Loucy (cell line): ENCODE data around the gene NFATC3.

Experiments
- EZH2phosphoT487 ChIP-seq: fragments of 200-600 bp; IDR thresholded peaks from 2 replicates; pipeline ENCODE4 v1.6.1; 2018; ENCODE audit warnings: antibody characterized with exemption, mild to moderate bottlenecking, moderate library complexity, borderline replicate concordance
- TF ChIP-seq, protein P1 (sequence below): fragments of 200-600 bp; sonication (generic); conservative IDR thresholded peaks from 2 replicates; pipeline ENCODE4 v1.5.1; 2014; ENCODE audit warnings: mild to moderate bottlenecking, antibody characterized with exemption, low read length

DNA sequence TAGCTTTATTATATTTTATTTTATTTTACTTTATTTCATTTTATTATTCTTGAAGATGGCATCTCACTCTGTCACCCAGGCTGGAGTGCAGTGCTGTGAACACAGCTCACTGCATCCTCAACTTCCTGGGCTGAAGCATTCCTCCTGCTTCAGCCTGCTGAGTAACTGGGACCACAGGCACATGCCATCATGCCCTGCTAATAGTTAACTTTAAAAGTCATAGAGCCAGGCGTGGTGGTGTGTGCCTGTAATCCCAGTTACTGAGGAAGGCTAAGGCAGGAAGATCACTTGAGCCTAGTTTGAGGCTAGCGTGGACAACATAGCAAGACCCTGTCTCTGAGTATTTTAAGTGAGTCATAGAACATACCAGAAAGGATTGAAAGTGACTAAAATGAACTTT is 112.1 kb downstream of the NFATC3 start:
- TF ChIP-seq, protein P1, sequence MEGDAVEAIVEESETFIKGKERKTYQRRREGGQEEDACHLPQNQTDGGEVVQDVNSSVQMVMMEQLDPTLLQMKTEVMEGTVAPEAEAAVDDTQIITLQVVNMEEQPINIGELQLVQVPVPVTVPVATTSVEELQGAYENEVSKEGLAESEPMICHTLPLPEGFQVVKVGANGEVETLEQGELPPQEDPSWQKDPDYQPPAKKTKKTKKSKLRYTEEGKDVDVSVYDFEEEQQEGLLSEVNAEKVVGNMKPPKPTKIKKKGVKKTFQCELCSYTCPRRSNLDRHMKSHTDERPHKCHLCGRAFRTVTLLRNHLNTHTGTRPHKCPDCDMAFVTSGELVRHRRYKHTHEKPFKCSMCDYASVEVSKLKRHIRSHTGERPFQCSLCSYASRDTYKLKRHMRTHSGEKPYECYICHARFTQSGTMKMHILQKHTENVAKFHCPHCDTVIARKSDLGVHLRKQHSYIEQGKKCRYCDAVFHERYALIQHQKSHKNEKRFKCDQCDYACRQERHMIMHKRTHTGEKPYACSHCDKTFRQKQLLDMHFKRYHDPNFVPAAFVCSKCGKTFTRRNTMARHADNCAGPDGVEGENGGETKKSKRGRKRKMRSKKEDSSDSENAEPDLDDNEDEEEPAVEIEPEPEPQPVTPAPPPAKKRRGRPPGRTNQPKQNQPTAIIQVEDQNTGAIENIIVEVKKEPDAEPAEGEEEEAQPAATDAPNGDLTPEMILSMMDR, result no peak
- no peak for TF ChIP-seq EZH2phosphoT487
